ENCODE measurements around the gene SRM.

The SRM gene

GRCh38 chr1:11099310-11100148, 39.7 kb upstream of the SRM start, which contains the start of gene EXOSC10 (continued):
- no peak for TF ChIP-seq SALL2 (tag by site-specific recombination; IDR thresholded peaks at IDR 0.05; ENCODE audit: borderline replicate concordance)
- no peak for TF ChIP-seq ZSCAN16 (tag by site-specific recombination; IDR thresholded peaks at IDR 0.05)
- TF ChIP-seq CTCF (tag by site-specific recombination; IDR thresholded peaks at IDR 0.05), result no peak
- TF ChIP-seq ZNF555 (tag by site-specific recombination; conservative IDR thresholded peaks at IDR 0.05), result no peak
- TF ChIP-seq ZNF37A (tag by site-specific recombination; IDR thresholded peaks at IDR 0.05), result no peak
- TF ChIP-seq ZNF24 (tag by site-specific recombination; IDR thresholded peaks at IDR 0.05), result no peak
- TF ChIP-seq SCRT2 (tag by site-specific recombination; IDR thresholded peaks at IDR 0.05), result no peak; the same call in 1 of the 2 replicates
- no peak for TF ChIP-seq ZNF837 (tag by site-specific recombination; IDR thresholded peaks at IDR 0.05)
- TF ChIP-seq KLF7 (tag by site-specific recombination; IDR thresholded peaks at IDR 0.05; ENCODE audit: borderline replicate concordance), result peak; percentile 90
- TF ChIP-seq REPIN1 (tag by site-specific recombination; IDR thresholded peaks at IDR 0.05; ENCODE audit: low read depth), result peak; percentile 74; the same call in 1 of the 2 replicates
- TF ChIP-seq ZNF19 (tag by site-specific recombination; IDR thresholded peaks at IDR 0.05; ENCODE audit: low read depth), result no peak
- no peak for TF ChIP-seq MZF1 (tag by site-specific recombination; IDR thresholded peaks at IDR 0.05; ENCODE audit: borderline replicate concordance)
- TF ChIP-seq PRDM2 (tag by site-specific recombination; IDR thresholded peaks at IDR 0.05; ENCODE audit: borderline replicate concordance), result no peak
- peak; percentile 33; the same call in 1 of the 2 replicates for TF ChIP-seq KLF9 (tag by site-specific recombination; IDR thresholded peaks at IDR 0.05; ENCODE audit: low read depth)
- TF ChIP-seq ZNF510 (tag by site-specific recombination; IDR thresholded peaks at IDR 0.05; ENCODE audit: insufficient replicate concordance), result no peak
- TF ChIP-seq ZNF433 (tag by site-specific recombination; IDR thresholded peaks at IDR 0.05; ENCODE audit: low read depth), result no peak
- TF ChIP-seq ZNF266 (tag by site-specific recombination; IDR thresholded peaks at IDR 0.05; ENCODE audit: low read depth), result no peak
- TF ChIP-seq GLIS1 (tag by site-specific recombination; IDR thresholded peaks at IDR 0.05), result no peak
- no peak for TF ChIP-seq ZNF16 (tag by site-specific recombination; IDR thresholded peaks at IDR 0.05; ENCODE audit: low read depth)
- TF ChIP-seq ZNF560 (tag by site-specific recombination; IDR thresholded peaks at IDR 0.05; ENCODE audit: borderline replicate concordance), result no peak
- TF ChIP-seq ZNF169 (tag by site-specific recombination; IDR thresholded peaks at IDR 0.05), result no peak
- no peak for TF ChIP-seq ZFHX2 (tag by site-specific recombination; conservative IDR thresholded peaks at IDR 0.05)
- no peak for TF ChIP-seq ZNF146 (tag by site-specific recombination; IDR thresholded peaks at IDR 0.05)
- no peak for TF ChIP-seq ZNF211 (tag by site-specific recombination; IDR thresholded peaks at IDR 0.05; ENCODE audit: low read depth)
- TF ChIP-seq PBX3 (CRISPR knock-in tag; IDR thresholded peaks at IDR 0.05), result peak; percentile 83; the same call in 1 of the 2 replicates
- TF ChIP-seq ZNF341 (tag by site-specific recombination; IDR thresholded peaks at IDR 0.05; ENCODE audit: low read depth), result no peak
- no peak for TF ChIP-seq EGR2 (tag by site-specific recombination; IDR thresholded peaks at IDR 0.05; ENCODE audit: low read depth)
- no peak for TF ChIP-seq ZNF140 (tag by site-specific recombination; IDR thresholded peaks at IDR 0.05)
- TF ChIP-seq ZNF791 (tag by site-specific recombination; IDR thresholded peaks at IDR 0.05), result no peak
- TF ChIP-seq ZNF398 (tag by site-specific recombination; IDR thresholded peaks at IDR 0.05), result no peak

Data from HEK293 (cell line).